Stimulated activated CD8-positive, alpha-beta memory T cell treated with anti-CD3 and anti-CD28 coated beads, Interleukin-4, amount 100 ng/mL, for 4 hours (primary cell): ENCODE data around the gene TNS3.
"Not testable (repeated sequence)": the region's sequence is repeated elsewhere in the genome, so short reads cannot be mapped to it uniquely, and the experiment has no call there.

Source experiments
- DNase-seq, 2 donors: peaks; one replicate each; pipeline ENCODE4 v3.0.0-alpha.2; 2020; ENCODE audit warnings: low read depth in 2 of 2, low spot score in 1 of 2

TNS3 gene

DNA sequence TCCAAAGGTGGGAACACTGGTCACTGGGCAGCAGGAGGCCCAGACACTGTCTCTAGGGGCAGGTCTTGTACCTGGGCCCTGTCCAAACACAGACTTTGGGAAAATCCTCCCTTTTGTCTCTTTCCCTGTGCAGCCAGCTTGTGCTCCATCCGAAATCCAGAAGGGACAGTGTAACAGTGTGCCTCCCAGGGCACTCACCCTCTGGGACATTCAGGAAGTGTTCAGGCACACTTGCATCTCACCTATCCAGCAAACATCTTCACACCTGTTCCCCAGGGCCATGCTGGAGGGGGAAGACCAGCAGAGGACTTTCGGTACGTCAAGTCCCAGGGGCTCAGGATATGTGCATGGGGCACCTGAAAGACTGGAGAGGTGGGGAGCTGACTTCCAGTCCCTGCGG lies 38.9 kb downstream of the TNS3 start:
- no peak for DNase-seq

DNA sequence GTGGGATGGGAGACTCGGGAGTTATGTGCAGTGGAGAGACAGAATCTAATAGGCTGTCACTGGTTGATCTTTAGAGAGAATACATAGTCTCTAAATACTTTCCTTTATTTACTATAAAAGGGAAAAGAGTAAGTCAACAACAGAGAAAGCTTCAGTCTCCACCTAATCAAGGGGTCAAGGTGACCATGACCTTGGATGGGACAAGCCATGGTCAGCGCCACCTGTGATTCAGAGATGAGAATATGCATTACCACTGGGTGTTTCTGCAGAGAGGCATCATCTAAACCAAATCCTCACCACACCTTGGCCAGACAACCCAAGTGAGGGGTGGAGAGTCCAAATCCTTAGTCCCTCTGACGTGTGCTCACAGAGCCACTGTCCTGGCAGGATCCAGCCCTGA lies 39.9 kb downstream of the TNS3 start:
- DNase-seq = no peak

DNA sequence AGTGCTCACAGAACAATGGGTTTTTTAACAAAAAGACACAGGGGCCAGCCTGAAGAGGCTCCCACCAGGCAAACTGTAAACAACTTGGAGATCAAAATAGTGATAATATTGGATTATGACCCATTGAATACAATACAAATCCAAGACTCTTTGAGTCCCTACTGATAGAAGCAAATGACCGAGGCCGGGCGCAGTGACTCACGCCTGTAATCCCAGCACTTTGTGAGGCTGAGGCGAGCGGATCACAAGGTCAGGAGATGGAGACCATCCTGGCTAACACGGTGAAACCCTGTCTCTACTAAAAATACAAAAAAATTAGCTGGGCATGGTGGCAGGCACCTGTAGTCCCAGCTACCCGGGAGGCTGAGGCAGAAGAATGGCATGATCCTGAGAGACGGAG lies 40.4 kb downstream of the TNS3 start:
- not testable (repeated sequence) for DNase-seq

DNA sequence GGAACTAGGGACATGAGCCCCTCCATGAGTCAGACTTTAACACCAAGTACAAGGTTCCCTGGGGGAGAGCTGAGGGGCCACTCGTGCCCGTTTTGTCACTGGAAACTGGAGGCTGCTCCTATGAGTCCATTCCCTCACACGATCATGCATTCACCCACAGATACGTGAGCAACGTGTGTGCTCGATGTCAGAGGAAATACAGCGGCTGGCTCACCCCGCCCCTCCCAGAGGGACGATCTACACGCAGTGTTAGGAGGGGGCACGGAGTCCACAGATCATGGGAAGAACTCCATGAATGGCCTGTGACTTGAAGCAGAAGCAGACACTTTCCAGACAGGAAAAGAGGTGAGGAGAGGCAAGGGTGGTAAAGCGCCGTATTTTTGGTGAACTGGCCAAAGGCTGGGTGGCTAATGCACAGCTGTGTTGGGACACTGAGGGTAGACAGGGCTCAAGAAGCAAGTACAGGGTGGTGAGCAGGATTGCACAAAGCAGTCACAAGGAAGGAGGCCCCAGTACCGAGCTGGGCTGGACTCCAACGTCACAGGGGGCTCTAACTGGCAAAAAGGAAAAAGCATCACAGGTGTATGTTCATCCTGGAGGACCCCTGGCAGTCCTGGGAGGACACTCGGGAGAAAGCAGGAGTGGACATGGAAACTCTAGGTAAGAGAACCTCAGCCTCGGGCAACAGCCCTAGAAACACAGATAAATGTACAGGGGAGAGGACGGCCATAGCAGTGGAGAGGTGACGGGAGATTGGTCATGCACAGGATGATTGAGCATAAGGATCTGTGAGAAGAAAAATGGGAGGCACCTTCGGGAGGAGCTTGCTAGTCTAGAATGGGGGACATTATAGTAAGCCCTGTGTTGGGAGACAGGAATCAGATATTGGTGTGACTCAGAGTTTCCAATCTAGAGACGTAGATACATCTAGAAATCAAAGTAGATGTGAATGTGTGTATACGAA lies 41.2 kb downstream of the TNS3 start:
- no peak for DNase-seq

DNA sequence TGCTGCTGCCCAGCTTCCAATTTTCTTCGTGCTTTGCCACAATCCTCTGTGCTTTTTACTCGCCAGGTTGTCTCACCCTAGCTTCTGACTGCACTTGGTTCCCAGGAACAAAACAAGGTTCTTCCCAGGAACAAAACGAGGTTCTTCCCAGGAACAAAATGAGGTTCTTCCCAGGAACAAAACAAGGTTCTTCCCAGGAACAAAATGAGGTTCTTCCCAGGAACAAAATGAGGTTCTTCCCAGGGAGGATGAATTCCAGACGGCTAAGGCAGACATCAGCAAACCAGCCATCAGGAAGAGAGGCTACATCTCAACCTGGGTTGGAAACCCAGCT lies 41.9 kb downstream of the TNS3 start:
- DNase-seq = no peak

DNA sequence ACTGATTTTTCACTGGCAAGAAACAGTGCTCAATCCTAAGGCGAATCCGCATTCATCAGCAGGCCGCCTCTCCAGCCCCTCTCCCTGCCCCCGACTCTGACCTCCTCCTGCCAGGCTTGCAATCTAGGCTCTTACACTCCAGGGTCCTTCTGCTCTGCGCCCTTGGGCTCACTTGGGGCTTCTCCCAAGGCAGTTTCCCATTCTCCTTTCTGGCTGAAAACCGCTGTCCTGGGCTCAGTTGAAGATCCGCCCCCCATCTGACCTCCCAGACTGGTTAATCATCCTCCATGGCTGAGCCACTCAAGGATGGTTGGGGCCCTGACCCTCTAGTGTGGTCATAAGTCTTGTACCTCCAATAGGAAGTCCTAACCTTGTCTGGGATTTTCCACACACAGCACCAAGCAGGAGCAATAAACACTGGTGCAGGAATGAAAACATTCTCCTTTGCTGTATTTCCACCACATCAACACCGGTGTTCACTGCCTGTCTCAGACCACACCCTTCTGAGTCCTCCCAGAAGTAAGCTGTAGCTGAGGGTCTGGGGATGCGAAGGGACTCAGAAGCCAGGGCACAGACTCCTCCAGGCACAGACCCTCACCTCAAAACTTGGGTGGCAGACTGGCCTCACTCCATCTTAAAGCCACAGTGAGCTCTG lies 42.4 kb downstream of the TNS3 start:
- DNase-seq = no peak

DNA sequence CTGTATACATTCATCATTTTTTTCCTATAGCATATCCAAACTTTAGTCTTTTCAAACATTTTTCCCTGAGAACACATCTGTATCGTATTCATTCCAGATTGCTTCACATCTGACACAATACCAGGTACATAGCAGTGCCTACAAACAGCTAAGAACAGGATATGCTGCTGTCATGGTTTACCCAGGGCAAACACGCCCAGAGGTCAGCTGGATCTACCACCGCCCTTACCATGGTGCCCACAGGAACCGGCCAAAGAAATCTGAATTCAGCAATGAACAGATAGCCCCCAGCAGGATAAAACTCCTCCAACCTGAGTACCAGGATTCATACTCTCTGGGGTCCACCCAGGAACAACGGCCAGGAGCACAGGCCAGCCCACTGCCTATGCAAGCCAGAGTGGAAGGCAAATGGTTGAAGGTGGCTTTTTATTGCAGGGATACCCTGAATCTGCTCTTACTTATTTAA lies 43.0 kb downstream of the TNS3 start:
- DNase-seq = no peak

DNA sequence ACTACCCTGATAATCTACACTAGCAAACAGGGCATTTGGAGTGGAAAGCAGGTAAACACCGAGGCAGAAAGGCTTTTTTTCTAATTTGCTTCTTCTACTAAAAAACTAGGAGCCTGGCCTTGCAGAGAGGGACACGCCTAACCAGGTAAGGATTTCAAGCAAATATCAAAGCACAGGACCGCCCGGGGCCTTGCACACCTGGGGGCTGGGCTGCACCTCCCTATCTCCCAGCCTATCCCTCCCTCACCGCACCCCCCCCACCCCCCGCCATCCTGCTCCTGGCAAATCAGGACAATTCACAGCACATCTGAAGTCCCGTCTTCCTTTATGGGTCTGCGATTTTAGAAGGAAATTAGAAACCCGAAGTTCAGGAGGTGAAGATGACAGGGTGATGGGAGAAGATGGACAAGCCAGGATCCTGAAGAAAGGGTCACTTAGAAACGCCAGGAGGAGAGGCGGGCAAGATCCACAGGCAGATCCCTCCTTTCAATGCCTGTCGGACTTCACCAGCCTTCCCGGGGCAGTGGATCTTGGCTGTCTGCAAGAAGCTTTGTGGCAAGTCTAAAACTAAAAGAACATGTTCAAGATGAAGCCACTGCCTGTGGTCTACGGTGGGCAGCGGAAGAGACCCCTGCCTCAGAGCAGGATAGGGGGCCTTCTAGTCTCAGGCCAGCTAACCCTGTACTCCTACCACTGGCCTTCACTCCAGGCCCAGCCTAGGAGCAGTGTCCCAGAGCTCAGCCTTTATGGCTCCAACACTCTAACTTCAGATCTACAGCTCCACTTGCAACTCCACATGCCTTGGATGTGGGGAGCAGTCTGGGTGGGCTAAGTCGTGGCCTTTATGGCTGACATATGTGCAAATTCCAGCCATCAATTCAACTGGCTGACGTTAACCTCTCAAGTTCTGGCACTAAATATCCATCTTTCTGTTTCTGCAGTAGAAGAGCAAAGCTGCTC lies 43.9 kb downstream of the TNS3 start:
- no peak for DNase-seq

DNA sequence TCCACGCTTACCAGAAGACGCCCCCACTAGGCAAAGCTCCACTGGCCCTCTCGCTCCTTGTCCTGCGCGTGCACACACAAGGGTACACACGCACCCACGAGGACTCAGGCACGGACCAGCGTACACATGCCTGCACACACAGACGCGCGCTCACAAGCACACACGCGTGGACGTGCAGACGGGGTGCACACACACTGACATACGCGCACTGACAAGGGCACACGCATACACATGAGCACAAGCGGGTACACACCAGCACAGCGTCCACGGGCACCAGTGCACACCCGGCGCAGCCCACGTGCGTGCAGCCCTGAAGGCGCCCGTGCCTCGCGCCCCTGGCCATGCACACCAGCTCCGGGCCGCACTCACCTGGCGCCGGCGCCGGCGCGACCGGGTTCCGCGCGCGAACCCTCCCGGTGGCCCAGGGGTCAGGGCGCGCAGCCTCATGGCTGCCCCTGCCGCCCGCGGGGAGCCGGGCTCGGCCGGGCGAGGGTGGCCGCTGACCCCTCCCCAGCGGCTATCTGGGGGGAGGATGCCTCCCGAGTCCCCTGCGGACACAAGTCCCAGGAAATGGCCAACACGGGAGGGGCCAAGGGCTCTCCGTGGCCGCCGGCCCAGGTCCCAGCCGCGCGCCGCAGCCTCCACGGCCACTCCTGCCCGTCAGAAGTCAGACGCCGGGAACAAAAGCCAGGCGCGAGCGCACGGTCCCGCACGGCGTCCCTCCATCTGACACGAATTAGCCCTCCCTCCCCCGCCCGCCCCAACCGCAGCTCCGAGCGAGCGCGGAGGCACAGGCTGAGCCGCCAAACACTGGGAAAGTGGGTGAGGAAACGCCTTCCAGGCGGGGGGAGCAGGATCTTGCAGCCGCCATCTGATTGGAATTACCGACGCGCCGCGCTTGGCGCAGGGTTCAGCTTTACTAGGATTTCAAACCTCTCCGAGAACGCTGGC lies 45.0 kb downstream of the TNS3 start:
- no peak for DNase-seq

DNA sequence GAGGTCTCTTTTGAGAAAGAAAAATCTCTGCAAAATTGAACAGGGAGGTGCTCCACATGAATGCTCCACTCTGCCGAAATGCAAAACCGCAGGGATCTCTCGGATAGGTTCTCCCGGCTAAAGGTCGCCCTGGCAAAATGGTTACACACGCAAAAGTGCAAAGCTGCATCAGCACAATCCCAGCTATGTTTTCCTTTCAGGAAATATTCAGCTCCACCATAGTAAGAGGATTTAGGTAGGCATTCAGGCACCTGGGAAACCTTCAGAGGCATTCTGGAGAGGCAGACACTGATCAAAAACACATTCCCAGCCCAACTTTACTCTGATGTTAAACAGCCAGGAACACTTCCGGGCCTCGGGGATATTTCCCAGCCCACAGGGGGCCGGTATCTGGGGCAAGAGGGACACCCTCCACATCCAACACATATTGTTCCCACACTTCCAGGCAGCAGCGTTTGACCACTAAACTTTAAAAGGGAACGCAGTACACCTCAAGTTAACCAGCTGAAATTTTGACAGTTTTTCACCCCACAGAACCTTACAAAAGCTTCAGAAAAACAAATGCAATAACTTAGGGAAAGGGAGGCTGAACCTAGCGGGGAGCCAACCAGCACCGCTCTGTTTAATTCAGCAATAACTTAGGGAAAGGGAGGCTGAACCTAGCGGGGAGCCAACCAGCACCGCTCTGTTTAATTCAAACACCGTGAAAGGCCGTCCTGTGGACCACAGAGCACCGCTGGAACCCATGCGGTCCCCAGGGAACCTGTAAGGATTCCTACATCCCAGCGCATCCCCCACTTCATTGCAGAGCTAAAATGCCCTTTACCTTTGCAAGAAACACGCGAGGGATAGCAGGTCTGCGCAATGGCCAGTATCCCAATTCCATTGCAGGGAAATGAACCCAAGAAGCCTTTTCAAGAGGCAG lies 45.9 kb downstream of the TNS3 start:
- no peak for DNase-seq

DNA sequence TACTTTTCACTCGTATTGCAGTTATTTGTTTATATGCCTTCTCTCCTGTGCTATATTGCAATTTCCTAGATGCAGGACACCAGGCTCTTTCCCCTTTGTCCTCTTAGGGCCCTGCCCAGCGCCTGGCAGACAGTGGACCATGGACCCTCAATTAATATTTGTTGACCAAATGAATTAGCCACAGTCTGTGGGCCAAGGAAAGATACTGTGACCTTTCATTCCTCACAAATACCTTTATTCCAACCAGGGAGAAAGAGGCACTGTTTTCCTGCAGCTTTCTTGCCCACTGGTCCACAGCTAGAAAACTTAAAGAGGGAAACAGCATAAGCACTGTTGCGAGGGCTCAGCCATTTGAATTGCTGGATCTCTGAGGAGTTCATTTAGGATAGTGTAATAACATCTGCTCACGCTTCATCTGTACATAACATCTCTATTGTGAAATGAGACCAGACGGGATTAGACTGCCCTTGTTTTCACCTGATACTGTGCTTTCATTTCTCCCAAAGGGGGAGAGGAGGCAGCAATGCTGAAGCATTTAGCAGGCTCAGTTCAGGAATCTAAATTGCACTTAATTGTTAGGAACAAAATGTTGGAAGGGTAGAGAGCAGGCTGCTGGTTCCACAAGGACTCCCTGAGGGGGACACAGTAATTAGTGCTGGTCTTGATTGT lies 46.7 kb downstream of the TNS3 start:
- DNase-seq = no peak

DNA sequence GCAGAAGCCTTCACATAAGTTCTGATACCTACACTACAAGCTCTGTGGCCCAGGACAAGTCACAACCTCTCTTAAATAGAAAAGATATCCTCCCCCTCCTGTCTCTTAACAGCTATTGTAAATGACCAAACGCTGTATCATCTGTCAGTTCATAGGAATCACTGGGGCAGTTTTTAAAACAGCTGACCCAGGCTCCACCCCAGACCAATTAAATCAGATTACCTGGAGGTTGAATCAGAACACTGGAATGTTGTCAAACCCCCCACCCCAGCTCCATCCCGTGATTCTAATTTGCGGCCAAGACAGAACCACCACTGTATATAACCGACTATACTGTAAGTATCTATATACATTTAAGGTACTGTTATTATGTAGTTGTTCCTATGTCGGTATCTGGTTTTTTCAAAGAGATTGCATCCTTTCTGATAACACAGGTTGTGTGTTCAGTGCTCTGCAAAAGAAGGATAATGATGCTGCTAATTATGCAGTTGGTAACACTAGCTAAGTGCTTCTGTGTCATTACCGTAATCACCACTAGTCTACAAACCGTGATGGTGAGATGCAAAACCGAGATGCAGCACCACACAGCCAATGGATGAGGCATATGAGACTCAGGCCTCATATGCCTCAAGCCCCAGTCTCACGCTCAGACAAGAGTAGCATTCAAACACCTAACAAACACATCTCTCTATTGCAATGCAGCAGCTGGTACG lies 47.4 kb downstream of the TNS3 start:
- no peak for DNase-seq

DNA sequence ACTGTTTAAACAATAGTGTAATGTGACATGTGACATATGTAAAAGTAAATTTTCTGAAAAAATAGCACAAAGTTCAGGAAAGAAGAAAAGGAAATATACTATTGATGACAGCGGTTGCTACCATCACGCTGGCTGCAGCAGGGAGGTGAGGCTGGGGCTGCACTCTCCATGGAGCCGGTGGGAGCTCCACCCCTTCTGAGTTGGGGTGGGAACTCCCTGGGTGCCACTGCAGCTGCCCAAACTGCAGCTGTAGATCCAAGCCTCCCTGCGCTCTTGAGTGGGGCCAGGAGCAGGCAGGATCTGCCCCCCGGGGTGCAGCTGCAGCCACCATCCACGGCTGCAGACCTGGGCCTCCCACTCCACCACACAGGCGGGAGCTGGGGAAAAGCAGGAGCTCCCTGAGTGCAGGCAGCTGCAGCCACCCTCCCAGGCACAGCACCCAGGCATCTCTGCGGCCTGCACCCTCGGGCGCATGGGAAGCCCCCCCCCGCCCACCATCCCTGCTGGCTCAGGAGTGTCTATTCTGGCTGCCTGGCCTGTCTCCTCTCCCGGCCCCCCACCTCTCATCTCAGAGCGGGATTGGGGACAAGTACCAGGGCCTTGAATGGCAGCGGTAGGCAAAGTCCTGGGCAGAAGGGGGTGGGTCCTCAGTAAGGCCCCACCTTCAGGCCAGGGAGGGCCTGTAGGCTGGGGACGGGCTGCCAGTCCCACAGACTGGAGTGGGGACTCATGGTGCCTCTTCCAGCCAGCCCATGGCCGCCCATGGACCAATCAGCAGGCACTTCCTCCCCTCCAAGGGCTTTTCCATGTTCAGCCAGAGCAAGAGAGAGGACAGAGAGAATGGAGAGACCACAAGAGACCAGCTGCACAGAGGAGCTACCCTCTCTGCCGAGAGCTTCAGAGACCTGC lies 50.1 kb downstream of the TNS3 start:
- DNase-seq = no peak

DNA sequence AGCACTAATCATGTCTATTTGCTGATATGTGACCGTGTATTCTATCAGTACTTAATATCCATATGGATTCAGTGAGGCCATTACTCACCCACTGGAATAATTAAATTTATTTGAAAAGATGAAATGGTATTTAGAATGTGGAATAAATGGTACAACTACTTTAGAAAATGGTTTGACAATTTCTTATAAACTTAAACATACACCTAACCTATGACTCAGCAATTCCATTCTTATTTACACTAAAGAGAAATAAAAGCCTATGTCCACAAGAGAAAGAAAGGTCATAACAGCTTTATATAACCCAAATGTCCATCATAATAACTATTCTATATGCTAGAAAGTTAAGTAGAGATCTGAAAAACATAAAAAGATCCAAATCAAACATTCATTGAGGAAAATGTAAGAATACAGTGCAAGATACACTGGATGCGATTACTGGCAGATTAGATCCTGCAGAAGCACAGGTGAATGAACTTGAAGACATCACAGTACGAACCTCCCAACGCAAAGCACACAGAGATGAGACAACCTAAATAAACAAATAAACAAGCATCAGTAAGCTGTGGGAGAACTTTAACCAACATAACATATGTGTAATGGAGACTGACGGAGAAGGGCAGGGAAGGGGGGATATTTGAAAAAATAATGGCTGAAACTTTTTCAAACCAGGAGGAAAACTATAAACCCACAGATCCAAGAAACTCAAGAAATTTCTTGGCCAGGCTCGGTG lies 51.9 kb downstream of the TNS3 start:
- no peak for DNase-seq

DNA sequence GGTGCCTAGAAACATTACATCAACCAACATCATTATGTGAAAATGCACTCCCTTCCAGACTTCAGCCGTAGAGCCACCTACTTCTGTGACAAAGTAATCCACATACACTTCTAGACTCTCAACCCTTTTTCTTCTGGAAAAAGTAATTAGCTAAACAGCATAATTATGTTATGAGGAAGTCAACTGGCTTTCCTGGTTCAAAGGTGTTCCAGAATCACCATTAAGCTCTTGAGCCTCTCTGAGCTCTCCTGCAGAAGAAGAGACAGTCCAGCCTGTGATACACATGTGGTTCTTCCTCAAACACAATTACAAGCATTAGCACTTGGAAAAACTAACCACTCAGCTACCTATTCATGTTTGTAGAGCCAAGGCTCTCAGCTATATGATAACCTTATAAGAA lies 52.5 kb downstream of the TNS3 start:
- no peak for DNase-seq

DNA sequence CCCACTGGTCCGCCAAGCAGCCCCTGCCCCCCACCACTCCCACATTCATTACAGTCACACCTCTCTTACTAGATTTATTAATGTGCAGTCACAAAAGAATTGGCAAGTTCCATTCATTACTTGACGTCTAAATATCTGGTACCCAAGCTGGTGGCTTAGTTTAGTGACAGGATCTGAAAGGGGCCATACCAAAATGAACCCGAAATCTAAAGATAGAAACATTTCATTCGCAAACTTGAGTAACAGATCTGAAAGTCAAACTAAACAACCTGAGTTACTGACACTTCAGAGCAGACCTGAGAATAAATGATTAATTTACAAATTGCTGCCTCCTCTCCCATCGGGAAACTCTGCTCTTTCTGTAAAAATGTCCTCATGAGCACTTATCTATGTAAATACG lies 53.4 kb downstream of the TNS3 start:
- no peak for DNase-seq
